ENCODE results near the gene DOCK2. TPM values are rescaled to one million over a fixed set of nuclear protein-coding genes. Genes with fewer than 3 reads are reported as not detected.
A peak's percentile ranks its signal among the peaks of the same experiment; 100 is the strongest.

DOCK2 gene
- polyA plus RNA-seq, 1 experiment: 1.6 TPM

GRCh38 chr5:169933127-169933526 lies 296.1 kb downstream of the DOCK2 start:
- H3K9me3 ChIP-seq (ENCODE audit: control insufficient read depth, insufficient read depth, low read length): no peaks in the 10 kb centered on the region
- H3K27ac ChIP-seq (ENCODE audit: low read depth, low read length): no peak overlapping the region
- TF ChIP-seq CTCF (IDR thresholded peaks at IDR 0.05; ENCODE audit: low read depth, low read length): no peak
- DNase-seq (ENCODE audit: low read depth, low spot score): no peak
- CTCF ChIA-PET: no interaction called here
- H3K4me3 ChIP-seq (ENCODE audit: low read depth, low read length): no peak overlapping the region
- POLR2A ChIA-PET: no interaction called here
- no peaks in the 10 kb centered on the region for H3K27me3 ChIP-seq (ENCODE audit: control insufficient read depth, insufficient read depth, low read length)

GRCh38 chr5:169933616-169934015 lies 296.5 kb downstream of the DOCK2 start:
- POLR2A ChIA-PET: no interaction called here
- CTCF ChIA-PET: no interaction called here
- H3K27me3 ChIP-seq (ENCODE audit: control insufficient read depth, insufficient read depth, low read length): no peaks in the 10 kb centered on the region
- TF ChIP-seq CTCF (IDR thresholded peaks at IDR 0.05; ENCODE audit: low read depth, low read length): no peak
- H3K4me3 ChIP-seq (ENCODE audit: low read depth, low read length): no peak overlapping the region
- no peak overlapping the region for H3K27ac ChIP-seq (ENCODE audit: low read depth, low read length)
- DNase-seq (ENCODE audit: low read depth, low spot score): no peak
- no peaks in the 10 kb centered on the region for H3K9me3 ChIP-seq (ENCODE audit: control insufficient read depth, insufficient read depth, low read length)

- ChIA-PET POLR2A (interaction anchor here (1.0 kb wide), 1 partner anchor 13 kb away, joined by 4 read pairs; no protein-coding TSS in a partner anchor), CTCF (interaction anchor here (0.7 to 3.3 kb wide), 4 partner anchors 13 to 233 kb away, joined by 3 to 22 read pairs (median 5); partner anchors contain the start of gene INSYN2B)
- H3K4me3 ChIP-seq (ENCODE audit: low read depth, low read length): no peak overlapping the region
- TF ChIP-seq CTCF (IDR thresholded peaks at IDR 0.05; ENCODE audit: low read depth, low read length): no peak
- H3K27ac ChIP-seq (ENCODE audit: low read depth, low read length): no peak overlapping the region
- H3K27me3 ChIP-seq (ENCODE audit: control insufficient read depth, insufficient read depth, low read length): no peaks in the 10 kb centered on the region
- no peaks in the 10 kb centered on the region for H3K9me3 ChIP-seq (ENCODE audit: control insufficient read depth, insufficient read depth, low read length)
- peak; percentile 41 for DNase-seq (ENCODE audit: low read depth, low spot score)
These were observed 297.9 kb downstream of the DOCK2 start for GRCh38 chr5:169934990-169935389.

- Histone ChIP-seq H3K9me3 (ENCODE audit: control insufficient read depth, insufficient read depth, low read length) (no peaks in the 10 kb centered on the region), H3K27ac (ENCODE audit: low read depth, low read length) (no peak overlapping the region), H3K4me3 (ENCODE audit: low read depth, low read length) (no peak overlapping the region), H3K27me3 (ENCODE audit: control insufficient read depth, insufficient read depth, low read length) (no peaks in the 10 kb centered on the region)
- ChIA-PET CTCF (interaction anchor here (1.0 to 3.3 kb wide), 3 partner anchors 12 to 234 kb away, joined by 5 to 22 read pairs (median 5); partner anchors contain the start of gene INSYN2B), POLR2A (interaction anchor here (1.0 kb wide), 1 partner anchor 14 kb away, joined by 4 read pairs; no protein-coding TSS in a partner anchor)
- no peak for DNase-seq (ENCODE audit: low read depth, low spot score)
- TF ChIP-seq CTCF (IDR thresholded peaks at IDR 0.05; ENCODE audit: low read depth, low read length): no peak
These were observed 298.7 kb downstream of the DOCK2 start for GRCh38 chr5:169935762-169936161.

- no peak for TF ChIP-seq CTCF (IDR thresholded peaks at IDR 0.05; ENCODE audit: low read depth, low read length)
- CTCF ChIA-PET: interaction anchor here (0.8 to 1.0 kb wide), 3 partner anchors 42 to 268 kb away, joined by 3 to 4 read pairs (median 3); no protein-coding TSS in a partner anchor
These were observed 301.4 kb downstream of the DOCK2 start for GRCh38 chr5:169938439-169938838.

More at GRCh38 chr5:169938439-169938838, 301.4 kb downstream of the DOCK2 start:
- Histone ChIP-seq H3K27me3 (ENCODE audit: control insufficient read depth, insufficient read depth, low read length) (no peaks in the 10 kb centered on the region), H3K27ac (ENCODE audit: low read depth, low read length) (no peak overlapping the region), H3K4me3 (ENCODE audit: low read depth, low read length) (no peak overlapping the region), H3K9me3 (ENCODE audit: control insufficient read depth, insufficient read depth, low read length) (no peaks in the 10 kb centered on the region)
- POLR2A ChIA-PET: interaction anchor here (0.6 kb wide), 1 partner anchor 681 kb away, joined by 3 read pairs; no protein-coding TSS in a partner anchor
- DNase-seq (ENCODE audit: low read depth, low spot score): no peak

Measured in AG04450 (cell line).